ENCODE measurements around the gene MORN1.

Gene MORN1

GRCh38 chr1:2374252-2375155 lies 16.9 kb downstream of the MORN1 start:
- Histone ChIP-seq H3K36me3 (ENCODE audit: control insufficient read depth, insufficient read depth, low read length) (no peaks in the 10 kb centered on the region), H3K4me3 (replicated peaks; ENCODE audit: low read depth, low read length) (no peak overlapping the region), H3K27me3 (replicated peaks; ENCODE audit: control insufficient read depth, insufficient read depth, low read length) (no peaks in the 10 kb centered on the region)
- no peak for DNase-seq (ENCODE audit: extremely low read depth, insufficient read length)
- TF ChIP-seq CTCF (IDR thresholded peaks at IDR 0.05; ENCODE audit: insufficient read depth, low read length, poor library complexity, severe bottlenecking) = no peak

GRCh38 chr1:2373551-2374251 lies 17.7 kb downstream of the MORN1 start:
- H3K27me3 ChIP-seq (replicated peaks; ENCODE audit: control insufficient read depth, insufficient read depth, low read length) = no peaks in the 10 kb centered on the region
- TF ChIP-seq CTCF (IDR thresholded peaks at IDR 0.05; ENCODE audit: insufficient read depth, low read length, poor library complexity, severe bottlenecking) = no peak
- no peak overlapping the region for H3K4me3 ChIP-seq (replicated peaks; ENCODE audit: low read depth, low read length)
- DNase-seq (ENCODE audit: extremely low read depth, insufficient read length) = no peak
- H3K36me3 ChIP-seq (ENCODE audit: control insufficient read depth, insufficient read depth, low read length) = no peaks in the 10 kb centered on the region

- TF ChIP-seq CTCF (IDR thresholded peaks at IDR 0.05; ENCODE audit: insufficient read depth, low read length, poor library complexity, severe bottlenecking) = no peak
- no peak for DNase-seq (ENCODE audit: extremely low read depth, insufficient read length)
- H3K36me3 ChIP-seq (ENCODE audit: control insufficient read depth, insufficient read depth, low read length) = no peaks in the 10 kb centered on the region
- H3K27me3 ChIP-seq (replicated peaks; ENCODE audit: control insufficient read depth, insufficient read depth, low read length) = no peaks in the 10 kb centered on the region
- H3K4me3 ChIP-seq (replicated peaks; ENCODE audit: low read depth, low read length) = no peak overlapping the region
Observed at GRCh38 chr1:2372551-2373490, 18.5 kb downstream of the MORN1 start.

GRCh38 chr1:2368053-2368744 lies 23.2 kb downstream of the MORN1 start:
- no peak for DNase-seq (ENCODE audit: extremely low read depth, insufficient read length)
- TF ChIP-seq CTCF (IDR thresholded peaks at IDR 0.05; ENCODE audit: insufficient read depth, low read length, poor library complexity, severe bottlenecking) = no peak
- Histone ChIP-seq H3K36me3 (ENCODE audit: control insufficient read depth, insufficient read depth, low read length) (no peaks in the 10 kb centered on the region), H3K4me3 (replicated peaks; ENCODE audit: low read depth, low read length) (no peak overlapping the region), H3K27me3 (replicated peaks; ENCODE audit: control insufficient read depth, insufficient read depth, low read length) (no peaks in the 10 kb centered on the region)

Data from GM06990 (cell line).